ENCODE measurements around the gene VAPA.

The VAPA gene

GRCh38 chr18:9998330-9998729 lies 84.5 kb downstream of the VAPA start:
- no peak for TF ChIP-seq POLR2A (IDR thresholded peaks at IDR 0.05; ENCODE audit: low read depth, low read length)
- TF ChIP-seq PAX5 (IDR thresholded peaks at IDR 0.05; ENCODE audit: insufficient read depth, low read length, severe bottlenecking), result no peak
- no peak for TF ChIP-seq POU2F2 (IDR thresholded peaks at IDR 0.05; ENCODE audit: low read depth, low read length)
- no peak for TF ChIP-seq SPI1 (IDR thresholded peaks at IDR 0.05; ENCODE audit: low read depth, low read length)
- no peak for TF ChIP-seq POLR2AphosphoS5 (IDR thresholded peaks at IDR 0.05; ENCODE audit: low read depth, low read length)
- no peak for TF ChIP-seq TAF1 (IDR thresholded peaks at IDR 0.05; ENCODE audit: low read depth, low read length)
- DNase-seq (ENCODE audit: insufficient read length, low spot score) (no peak), FAIRE-seq (no peak)

GRCh38 chr18:10002280-10002679 lies 88.5 kb downstream of the VAPA start:
- FAIRE-seq (no peak), DNase-seq (ENCODE audit: insufficient read length, low spot score) (no peak)
- TF ChIP-seq POLR2A (IDR thresholded peaks at IDR 0.05; ENCODE audit: low read depth, low read length), result no peak
- TF ChIP-seq SPI1 (IDR thresholded peaks at IDR 0.05; ENCODE audit: low read depth, low read length), result no peak
- no peak for TF ChIP-seq PAX5 (IDR thresholded peaks at IDR 0.05; ENCODE audit: insufficient read depth, low read length, severe bottlenecking)
- no peak for TF ChIP-seq POU2F2 (IDR thresholded peaks at IDR 0.05; ENCODE audit: low read depth, low read length)
- no peak for TF ChIP-seq POLR2AphosphoS5 (IDR thresholded peaks at IDR 0.05; ENCODE audit: low read depth, low read length)
- TF ChIP-seq TAF1 (IDR thresholded peaks at IDR 0.05; ENCODE audit: low read depth, low read length), result no peak

- no peak for TF ChIP-seq PAX5 (IDR thresholded peaks at IDR 0.05; ENCODE audit: insufficient read depth, low read length, severe bottlenecking)
- TF ChIP-seq SPI1 (IDR thresholded peaks at IDR 0.05; ENCODE audit: low read depth, low read length), result no peak
- TF ChIP-seq TAF1 (IDR thresholded peaks at IDR 0.05; ENCODE audit: low read depth, low read length), result no peak
- TF ChIP-seq POU2F2 (IDR thresholded peaks at IDR 0.05; ENCODE audit: low read depth, low read length), result no peak
- no peak for TF ChIP-seq POLR2A (IDR thresholded peaks at IDR 0.05; ENCODE audit: low read depth, low read length)
- no peak for TF ChIP-seq POLR2AphosphoS5 (IDR thresholded peaks at IDR 0.05; ENCODE audit: low read depth, low read length)
- no peak for FAIRE-seq
Measured at GRCh38 chr18:10003281-10003680, 89.5 kb downstream of the VAPA start.

GRCh38 chr18:10003866-10004265 lies 90.0 kb downstream of the VAPA start:
- no peak for TF ChIP-seq POLR2AphosphoS5 (IDR thresholded peaks at IDR 0.05; ENCODE audit: low read depth, low read length)
- no peak for TF ChIP-seq POU2F2 (IDR thresholded peaks at IDR 0.05; ENCODE audit: low read depth, low read length)
- no peak for TF ChIP-seq PAX5 (IDR thresholded peaks at IDR 0.05; ENCODE audit: insufficient read depth, low read length, severe bottlenecking)
- no peak for TF ChIP-seq POLR2A (IDR thresholded peaks at IDR 0.05; ENCODE audit: low read depth, low read length)
- no peak for TF ChIP-seq TAF1 (IDR thresholded peaks at IDR 0.05; ENCODE audit: low read depth, low read length)
- TF ChIP-seq SPI1 (IDR thresholded peaks at IDR 0.05; ENCODE audit: low read depth, low read length), result no peak
- no peak for FAIRE-seq
- no peak for DNase-seq (ENCODE audit: insufficient read length, low spot score)

More at GRCh38 chr18:10003281-10003680, 89.5 kb downstream of the VAPA start:
- DNase-seq (ENCODE audit: insufficient read length, low spot score), result no peak

GRCh38 chr18:10006311-10006893 lies 92.6 kb downstream of the VAPA start:
- no peak for FAIRE-seq
- TF ChIP-seq PAX5 (IDR thresholded peaks at IDR 0.05; ENCODE audit: insufficient read depth, low read length, severe bottlenecking), result no peak
- TF ChIP-seq POLR2A (IDR thresholded peaks at IDR 0.05; ENCODE audit: low read depth, low read length), result no peak
- TF ChIP-seq POLR2AphosphoS5 (IDR thresholded peaks at IDR 0.05; ENCODE audit: low read depth, low read length), result no peak
- no peak for TF ChIP-seq TAF1 (IDR thresholded peaks at IDR 0.05; ENCODE audit: low read depth, low read length)
- TF ChIP-seq POU2F2 (IDR thresholded peaks at IDR 0.05; ENCODE audit: low read depth, low read length), result no peak
- TF ChIP-seq SPI1 (IDR thresholded peaks at IDR 0.05; ENCODE audit: low read depth, low read length), result no peak
- no peak for DNase-seq (ENCODE audit: insufficient read length, low spot score)

GRCh38 chr18:10008006-10008647 lies 94.3 kb downstream of the VAPA start:
- TF ChIP-seq POLR2A (IDR thresholded peaks at IDR 0.05; ENCODE audit: low read depth, low read length), result no peak
- no peak for TF ChIP-seq PAX5 (IDR thresholded peaks at IDR 0.05; ENCODE audit: insufficient read depth, low read length, severe bottlenecking)
- no peak for TF ChIP-seq POU2F2 (IDR thresholded peaks at IDR 0.05; ENCODE audit: low read depth, low read length)
- TF ChIP-seq TAF1 (IDR thresholded peaks at IDR 0.05; ENCODE audit: low read depth, low read length), result no peak
- no peak for TF ChIP-seq SPI1 (IDR thresholded peaks at IDR 0.05; ENCODE audit: low read depth, low read length)
- no peak for TF ChIP-seq POLR2AphosphoS5 (IDR thresholded peaks at IDR 0.05; ENCODE audit: low read depth, low read length)
- FAIRE-seq, result no peak
- no peak for DNase-seq (ENCODE audit: insufficient read length, low spot score)

Measured in GM12891 (cell line).